HepG2 (cell line): ENCODE measurements around the gene ZCCHC9. TPM values are rescaled to one million over a fixed set of nuclear protein-coding genes. Genes with fewer than 3 reads are reported as not detected.

Experiments used
- ATAC-seq: fragments of 200-7000 bp; cut with Tn5 transposase; 3 replicates; pipeline ENCODE4 v1.9.1; 2020; ENCODE audit warnings: mild to moderate bottlenecking, moderate library complexity
- BruUV-seq: library from RNA; stranded (reverse); fragments of 400-500 nt; replicated peaks from 2 replicates; lab custom pipeline; 2021; lab: Mats Ljungman, UMichigan
- CTCF ChIA-PET: fragments of 300-600 bp; formaldehyde crosslinking; extraction: SDS; loops from one replicate; lab custom pipeline; 2021; ENCODE audit warnings: low total read pairs, inconsistent platforms, low intra/inter-chr PET ratio; lab: Yijun Ruan, JAX
- POLR2A ChIA-PET: fragments of 350-600 bp; sonication (Branson Sonifier 250); formaldehyde crosslinking; loops from one replicate; lab custom pipeline; 2020; ENCODE audit warnings: antibody characterized with exemption, inconsistent platforms; lab: Yijun Ruan, JAX
- DNase-seq: peaks from one replicate; pipeline ENCODE4 v3.0.0-alpha.2; 2015; ENCODE audit warnings: low spot score
- FAIRE-seq: peaks from 3 replicates; lab custom pipeline; 2011; peaks lifted over from hg19 to GRCh38; lab: Jason Lieb, UNC
- H2AFZ ChIP-seq: one replicate; pipeline ENCODE4 v1.6.1; 2011; ENCODE audit warnings: low read length, inconsistent platforms
- H3K27ac ChIP-seq: fragments of 300-600 bp; 3 replicates; pipeline ENCODE4 v1.8.0; 2011; ENCODE audit warnings: mixed run types, mild to moderate bottlenecking, mixed read lengths, low read length, inconsistent platforms; ENCODE audit not compliant: insufficient read depth; ENCODE audit errors: extremely low read length
- H3K27me3 ChIP-seq, 2 experiments: fragments of 200-600 bp in 1 of 2; 2 replicates in 1 of 2; 3 replicates in 1 of 2; pipeline versions ENCODE4 v1.6.0 to v1.8.0; 2011; ENCODE audit warnings: low read length in 2 of 2, mild to moderate bottlenecking in 2 of 2, moderate library complexity in 2 of 2, inconsistent platforms in 1 of 2; ENCODE audit not compliant: insufficient read depth in 2 of 2, control insufficient read depth in 1 of 2
- H3K36me3 ChIP-seq, 2 experiments: fragments of 200-600 bp in 1 of 2; replicated peaks in 1 of 2; 2 replicates in 1 of 2; 3 replicates in 1 of 2; pipeline versions ENCODE4 v1.5.1 to v1.8.0; 2011; ENCODE audit warnings: low read length in 2 of 2, inconsistent platforms in 1 of 2; ENCODE audit not compliant: insufficient read depth in 2 of 2, control insufficient read depth in 1 of 2
- H3K4me1 ChIP-seq: 2 replicates; pipeline ENCODE4 v1.5.1; 2012; ENCODE audit warnings: low read length, inconsistent platforms; ENCODE audit not compliant: insufficient read depth
- H3K4me2 ChIP-seq: 2 replicates; pipeline ENCODE4 v1.6.0; 2011; ENCODE audit warnings: low read depth, low read length, inconsistent platforms
- H3K4me3 ChIP-seq, 3 experiments: fragments of 200-600 bp in 1 of 3; sonication (generic), shearing (Covaris generic) in 1 of 3; replicated peaks in 1 of 3; 2 replicates each; pipeline ENCODE4 v1.5.1; 2011 to 2016; ENCODE audit warnings: low read length in 3 of 3, inconsistent platforms in 2 of 3, low read depth in 2 of 3, mild to moderate bottlenecking in 2 of 3, control low read depth in 1 of 3, mixed read lengths in 1 of 3; ENCODE audit not compliant: insufficient read depth in 1 of 3
- H3K79me2 ChIP-seq: one replicate; pipeline ENCODE4 v1.6.1; 2011; ENCODE audit warnings: low read length, inconsistent platforms; ENCODE audit not compliant: insufficient read depth
- H3K9ac ChIP-seq: 2 replicates; pipeline ENCODE4 v1.6.0; 2011; ENCODE audit warnings: mild to moderate bottlenecking, low read depth, low read length, inconsistent platforms; ENCODE audit not compliant: insufficient read depth
- H3K9me3 ChIP-seq: 2 replicates; pipeline ENCODE4 v1.5.1; 2012; ENCODE audit warnings: mild to moderate bottlenecking, low read length
- H4K20me1 ChIP-seq: 2 replicates; pipeline ENCODE4 v1.6.0; 2011; ENCODE audit warnings: inconsistent platforms, mild to moderate bottlenecking, low read length, moderate library complexity; ENCODE audit not compliant: insufficient read depth
- SKI ChIP-seq: fragments of 450-650 bp; IDR thresholded peaks from one replicate; pipeline ENCODE4 v1.6.1; 2018; ENCODE audit warnings: mild to moderate bottlenecking; ENCODE audit not compliant: partially characterized antibody
- SRSF1 ChIP-seq: fragments of 200-400 bp; formaldehyde crosslinking; optimal IDR thresholded peaks from 2 replicates; pipeline ENCODE3; 2017; ENCODE audit warnings: mild to moderate bottlenecking, low read depth, low read length, moderate library complexity
- ZBED4 ChIP-seq: sonication (generic); formaldehyde crosslinking; IDR thresholded peaks from 2 replicates; pipeline ENCODE4 v1.4.0; 2020; ENCODE audit warnings: missing genetic modification reagents, borderline replicate concordance
- WGBS: methylation state at CpG from one replicate; pipeline ENCODE4 v1.1.6; 2017; ENCODE audit warnings: low lambda C conversion rate; 5-methylcytosine and 5-hydroxymethylcytosine counted together
- in situ Hi-C: cut with HindIII; loops from 2 replicates; pipeline ENCODE4 v1.10.0; 2017; ENCODE audit warnings: low pct_unique_long_range_greater_than_20kb; ENCODE audit not compliant: extremely low pct_ligation_motif_present
- intact Hi-C: fragments of 100-400 bp; cut with micrococcal nuclease; formaldehyde crosslinking; loops from one replicate; pipeline ENCODE4 v1.10.0; 2022; ENCODE audit not compliant: unreplicated experiment
- polyA plus RNA-seq, 8 experiments: library from polyadenylated mRNA; depleted of rRNA in 3 of 8; stranded (reverse) in 7 of 8; unstranded in 1 of 8; fragments of >200 nt; fragmentation: Illumina TruSeq in 4 of 8; extraction: Trizol in 4 of 8; gene quantifications; 2 replicates each; pipeline versions ENCODE4 v1.2.1 to v1.2.3, GENCODE V29; 2011 to 2016; ENCODE audit warnings: low read depth in 4 of 8, missing spikeins in 1 of 8, mixed read lengths in 1 of 8; ENCODE audit not compliant: insufficient read depth in 1 of 8
- total RNA-seq, 5 experiments: library from RNA; depleted of rRNA; stranded (reverse); fragments of >200 nt; fragmentation: Illumina TruSeq; extraction: Trizol; gene quantifications; 2 replicates each; pipeline ENCODE4 v1.2.3, GENCODE V29; 2016; ENCODE audit warnings: low read depth in 1 of 5
- TF ChIP-seq, protein P1 (sequence below): sonication (generic); formaldehyde crosslinking; IDR thresholded peaks from 2 replicates; pipeline ENCODE4 v1.9.0; 2021; ENCODE audit warnings: mild to moderate bottlenecking, missing genetic modification reagents

The ZCCHC9 gene
- total and polyA plus RNA-seq, 2 of the 13 experiments (the other 11 are each of a cell fraction or from before 2014, with no cell fraction given), result 28.7 to 52.5 TPM

- TF ChIP-seq ZBED4, result no peak
- TF ChIP-seq SKI, result no peak
Measured at GRCh38 chr5:81359108-81359507, 57.7 kb downstream of the ZCCHC9 start (continued).

- intact Hi-C loops, result no loop called here
- H3K36me3 ChIP-seq, result no peaks in the 10 kb centered on the region
- H2AFZ ChIP-seq, result no peak overlapping the region
- TF ChIP-seq, protein P1, sequence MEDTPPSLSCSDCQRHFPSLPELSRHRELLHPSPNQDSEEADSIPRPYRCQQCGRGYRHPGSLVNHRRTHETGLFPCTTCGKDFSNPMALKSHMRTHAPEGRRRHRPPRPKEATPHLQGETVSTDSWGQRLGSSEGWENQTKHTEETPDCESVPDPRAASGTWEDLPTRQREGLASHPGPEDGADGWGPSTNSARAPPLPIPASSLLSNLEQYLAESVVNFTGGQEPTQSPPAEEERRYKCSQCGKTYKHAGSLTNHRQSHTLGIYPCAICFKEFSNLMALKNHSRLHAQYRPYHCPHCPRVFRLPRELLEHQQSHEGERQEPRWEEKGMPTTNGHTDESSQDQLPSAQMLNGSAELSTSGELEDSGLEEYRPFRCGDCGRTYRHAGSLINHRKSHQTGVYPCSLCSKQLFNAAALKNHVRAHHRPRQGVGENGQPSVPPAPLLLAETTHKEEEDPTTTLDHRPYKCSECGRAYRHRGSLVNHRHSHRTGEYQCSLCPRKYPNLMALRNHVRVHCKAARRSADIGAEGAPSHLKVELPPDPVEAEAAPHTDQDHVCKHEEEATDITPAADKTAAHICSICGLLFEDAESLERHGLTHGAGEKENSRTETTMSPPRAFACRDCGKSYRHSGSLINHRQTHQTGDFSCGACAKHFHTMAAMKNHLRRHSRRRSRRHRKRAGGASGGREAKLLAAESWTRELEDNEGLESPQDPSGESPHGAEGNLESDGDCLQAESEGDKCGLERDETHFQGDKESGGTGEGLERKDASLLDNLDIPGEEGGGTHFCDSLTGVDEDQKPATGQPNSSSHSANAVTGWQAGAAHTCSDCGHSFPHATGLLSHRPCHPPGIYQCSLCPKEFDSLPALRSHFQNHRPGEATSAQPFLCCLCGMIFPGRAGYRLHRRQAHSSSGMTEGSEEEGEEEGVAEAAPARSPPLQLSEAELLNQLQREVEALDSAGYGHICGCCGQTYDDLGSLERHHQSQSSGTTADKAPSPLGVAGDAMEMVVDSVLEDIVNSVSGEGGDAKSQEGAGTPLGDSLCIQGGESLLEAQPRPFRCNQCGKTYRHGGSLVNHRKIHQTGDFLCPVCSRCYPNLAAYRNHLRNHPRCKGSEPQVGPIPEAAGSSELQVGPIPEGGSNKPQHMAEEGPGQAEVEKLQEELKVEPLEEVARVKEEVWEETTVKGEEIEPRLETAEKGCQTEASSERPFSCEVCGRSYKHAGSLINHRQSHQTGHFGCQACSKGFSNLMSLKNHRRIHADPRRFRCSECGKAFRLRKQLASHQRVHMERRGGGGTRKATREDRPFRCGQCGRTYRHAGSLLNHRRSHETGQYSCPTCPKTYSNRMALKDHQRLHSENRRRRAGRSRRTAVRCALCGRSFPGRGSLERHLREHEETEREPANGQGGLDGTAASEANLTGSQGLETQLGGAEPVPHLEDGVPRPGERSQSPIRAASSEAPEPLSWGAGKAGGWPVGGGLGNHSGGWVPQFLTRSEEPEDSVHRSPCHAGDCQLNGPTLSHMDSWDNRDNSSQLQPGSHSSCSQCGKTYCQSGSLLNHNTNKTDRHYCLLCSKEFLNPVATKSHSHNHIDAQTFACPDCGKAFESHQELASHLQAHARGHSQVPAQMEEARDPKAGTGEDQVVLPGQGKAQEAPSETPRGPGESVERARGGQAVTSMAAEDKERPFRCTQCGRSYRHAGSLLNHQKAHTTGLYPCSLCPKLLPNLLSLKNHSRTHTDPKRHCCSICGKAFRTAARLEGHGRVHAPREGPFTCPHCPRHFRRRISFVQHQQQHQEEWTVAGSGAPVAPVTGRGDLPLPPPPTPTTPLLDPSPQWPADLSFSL, result no peak
- TF ChIP-seq SRSF1, result no peak
- 60% methylated on average over 2 of the region's 2 CpGs for WGBS
- peaks cover 77% of the 10 kb centered on the region for H3K4me1 ChIP-seq
- no peak overlapping the region for H3K4me3 ChIP-seq
- H4K20me1 ChIP-seq, result no peaks in the 10 kb centered on the region
- H3K9me3 ChIP-seq, result no peaks in the 10 kb centered on the region
- H3K27me3 ChIP-seq, result no peaks in the 10 kb centered on the region
- ATAC-seq, result no peak
- no peak overlapping the region for H3K9ac ChIP-seq
- H3K27ac ChIP-seq, result no peak overlapping the region
- H3K79me2 ChIP-seq, result no peaks in the 10 kb centered on the region
- ChIA-PET POLR2A (no interaction called here), CTCF (no interaction called here)
- H3K4me2 ChIP-seq, result no peak overlapping the region
- no peak for DNase-seq
- no TSS peak for BruUV-seq
- no peak for FAIRE-seq
- in situ Hi-C loops, result no loop called here
Measured at GRCh38 chr5:81359881-81360280, 58.5 kb downstream of the ZCCHC9 start.
